GM21825 (cell line): Measurements from ENCODE around the gene KCNJ18.
"Not testable (repeated sequence)": the region's sequence is repeated elsewhere in the genome, so short reads cannot be mapped to it uniquely, and the experiment has no call there.

Source experiments
- ATAC-seq: cut with Tn5 transposase; IDR thresholded peaks from one replicate; pipeline ENCODE4 v1.9.1; 2021; ENCODE audit warnings: mild to moderate bottlenecking, moderate library complexity; ENCODE audit not compliant: unreplicated experiment

Gene KCNJ18

DNA sequence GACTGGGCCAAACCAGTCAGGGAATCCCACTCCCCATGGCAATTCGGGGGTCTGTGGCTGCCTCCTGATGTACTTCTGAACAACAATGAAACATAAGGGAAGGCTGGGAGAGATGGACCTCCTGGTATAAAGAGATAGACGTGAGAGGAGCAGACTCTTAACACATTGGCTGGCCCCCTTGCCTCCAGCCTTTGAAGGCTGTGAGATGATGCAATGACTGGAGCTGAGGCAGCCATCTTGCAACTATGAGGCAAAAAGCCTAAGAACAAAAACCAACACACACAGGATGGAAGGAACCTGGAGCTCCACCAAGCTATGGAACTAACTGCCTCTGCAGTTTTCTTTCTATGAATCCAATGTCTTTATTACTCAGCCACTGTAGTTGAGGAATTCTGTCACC, 58.8 kb downstream of the KCNJ18 start:
- not testable (repeated sequence) for ATAC-seq
